KMS-11 (cell line): ENCODE data around the gene LDAH.

Source experiments
- H2AFZ ChIP-seq: fragments of 200-600 bp; sonication (generic); 2 replicates; pipeline ENCODE4 v1.6.1; 2016; ENCODE audit warnings: antibody characterized with exemption, mixed run types, low read depth
- H3K27ac ChIP-seq: fragments of 200-600 bp; sonication (generic); 2 replicates; pipeline ENCODE4 v1.6.1; 2016; ENCODE audit warnings: mild to moderate bottlenecking, mixed run types
- H3K27me3 ChIP-seq: fragments of 200-600 bp; sonication (generic); 2 replicates; pipeline ENCODE4 v1.6.1; 2017; ENCODE audit warnings: mild to moderate bottlenecking, low read depth, mixed run types, moderate library complexity; ENCODE audit not compliant: insufficient read depth
- H3K36me3 ChIP-seq: fragments of 200-600 bp; sonication (generic); 2 replicates; pipeline ENCODE4 v1.6.1; 2017; ENCODE audit warnings: mild to moderate bottlenecking, mixed run types; ENCODE audit not compliant: insufficient read depth
- H3K4me1 ChIP-seq: fragments of 200-600 bp; sonication (generic); 2 replicates; pipeline ENCODE4 v1.6.1; 2016; ENCODE audit warnings: mild to moderate bottlenecking, low read depth, mixed run types; ENCODE audit not compliant: poor library complexity, severe bottlenecking
- H3K4me2 ChIP-seq: fragments of 200-600 bp; sonication (generic); 2 replicates; pipeline ENCODE4 v1.7.0; 2016; ENCODE audit warnings: mild to moderate bottlenecking, mixed run types
- H3K4me3 ChIP-seq: fragments of 200-600 bp; sonication (generic); IDR thresholded peaks from 2 replicates; pipeline ENCODE4 v1.6.1; 2017; ENCODE audit warnings: low read depth, low read length, mixed read lengths; ENCODE audit not compliant: insufficient read depth
- H3K79me2 ChIP-seq: fragments of 200-600 bp; sonication (generic); 2 replicates; pipeline ENCODE4 v1.6.1; 2016; ENCODE audit warnings: low read depth, mixed run types; ENCODE audit not compliant: insufficient read depth
- H3K9ac ChIP-seq: fragments of 200-600 bp; sonication (generic); 2 replicates; pipeline ENCODE4 v1.6.1; 2016; ENCODE audit warnings: mild to moderate bottlenecking, mixed run types
- H4K20me1 ChIP-seq: fragments of 200-600 bp; sonication (generic); 2 replicates; pipeline ENCODE4 v1.6.1; 2016; ENCODE audit warnings: mild to moderate bottlenecking, mixed run types; ENCODE audit not compliant: insufficient read depth
- CTCF ChIP-seq: fragments of 200-600 bp; sonication (generic); conservative IDR thresholded peaks from 2 replicates; pipeline ENCODE4 v1.6.1; 2017; ENCODE audit warnings: low read depth, mild to moderate bottlenecking, antibody characterized with exemption, low read length, moderate library complexity, mixed read lengths

LDAH gene

GRCh38 chr2:20666304-20667150, 156.4 kb downstream of the LDAH start, which contains the start of gene GDF7:
Gene GDF7 (plus strand): TSS chr2:20667144. CDS start chr2:20667240, 96 bp downstream.
- no peak within 1 kb of the TSS for H3K9ac ChIP-seq
- H3K4me2 ChIP-seq = no peak within 1 kb of the TSS
- H4K20me1 ChIP-seq = no peaks in the 10 kb centered on the region
- no peaks in the 10 kb centered on the region for H3K27me3 ChIP-seq
- H3K4me3 ChIP-seq = no peak within 1 kb of the TSS
- H3K27ac ChIP-seq = no peak within 1 kb of the TSS
- no peak within 1 kb of the TSS for H2AFZ ChIP-seq
- TF ChIP-seq CTCF = no peak
- no peaks in the 10 kb centered on the region for H3K4me1 ChIP-seq
- H3K79me2 ChIP-seq = no peaks in the 10 kb centered on the region
- H3K36me3 ChIP-seq = no peaks in the 10 kb centered on the region

- no peak overlapping the region for H3K4me2 ChIP-seq
Measured at GRCh38 chr2:20666005-20666303, 156.9 kb downstream of the LDAH start.

GRCh38 chr2:20665243-20666004, 157.5 kb downstream of the LDAH start:
- Histone ChIP-seq H3K79me2 (no peaks in the 10 kb centered on the region), H3K27me3 (no peaks in the 10 kb centered on the region), H3K4me1 (no peaks in the 10 kb centered on the region), H2AFZ (no peak overlapping the region), H3K27ac (no peak overlapping the region), H4K20me1 (no peaks in the 10 kb centered on the region), H3K36me3 (no peaks in the 10 kb centered on the region), H3K4me2 (no peak overlapping the region), H3K4me3 (no peak overlapping the region), H3K9ac (no peak overlapping the region)
- TF ChIP-seq CTCF = no peak

More at GRCh38 chr2:20666005-20666303, 156.9 kb downstream of the LDAH start:
- H3K27me3 ChIP-seq = no peaks in the 10 kb centered on the region
- no peak overlapping the region for H3K4me3 ChIP-seq
- H3K27ac ChIP-seq = no peak overlapping the region
- H3K79me2 ChIP-seq = no peaks in the 10 kb centered on the region
- H4K20me1 ChIP-seq = no peaks in the 10 kb centered on the region
- no peak for TF ChIP-seq CTCF
- H3K36me3 ChIP-seq = no peaks in the 10 kb centered on the region
- no peak overlapping the region for H2AFZ ChIP-seq
- H3K4me1 ChIP-seq = no peaks in the 10 kb centered on the region
- no peak overlapping the region for H3K9ac ChIP-seq

GRCh38 chr2:20664431-20665242, 158.3 kb downstream of the LDAH start:
- H3K4me3 ChIP-seq = no peak overlapping the region
- H3K4me2 ChIP-seq = no peak overlapping the region

More at GRCh38 chr2:20664431-20665242, 158.3 kb downstream of the LDAH start:
- H3K4me1 ChIP-seq = no peaks in the 10 kb centered on the region
- H3K9ac ChIP-seq = no peak overlapping the region
- TF ChIP-seq CTCF = no peak
- no peaks in the 10 kb centered on the region for H4K20me1 ChIP-seq
- H2AFZ ChIP-seq = no peak overlapping the region
- H3K79me2 ChIP-seq = no peaks in the 10 kb centered on the region
- no peak overlapping the region for H3K27ac ChIP-seq
- no peaks in the 10 kb centered on the region for H3K27me3 ChIP-seq
- H3K36me3 ChIP-seq = no peaks in the 10 kb centered on the region
